ENCODE data around the gene ALDH3B2. TPM values are rescaled to one million over a fixed set of nuclear protein-coding genes. Genes with fewer than 3 reads are reported as not detected.
"Not testable (repeated sequence)": the region's sequence is repeated elsewhere in the genome, so short reads cannot be mapped to it uniquely, and the experiment has no call there.

The ALDH3B2 gene
- total RNA-seq, 1 experiment from 2014 or later = not detected

- in situ Hi-C loops (cut with HindIII; ENCODE audit: low pct_unique_long_range_greater_than_20kb, low sequenced_read_pairs); H3K27ac ChIP-seq (ENCODE audit: low read length); POLR2A ChIA-PET; H3K36me3 ChIP-seq (ENCODE audit: control insufficient read depth, insufficient read depth, low read length); H3K27me3 ChIP-seq (ENCODE audit: control insufficient read depth, insufficient read depth, low read length); BruUV-seq (replicated peaks); ATAC-seq; intact Hi-C loops (cut with micrococcal nuclease; ENCODE audit: unreplicated experiment); H3K9me3 ChIP-seq (ENCODE audit: control insufficient read depth, insufficient read depth, low read depth, low read length); H3K4me1 ChIP-seq (ENCODE audit: control insufficient read depth, insufficient read depth, low read length); H3K4me3 ChIP-seq (ENCODE audit: low read depth in 2 of 2, low read length in 2 of 2); DNase-seq (ENCODE audit: low read depth, low spot score): not testable (repeated sequence)
- CTCF ChIA-PET = interaction anchor here (0.7 kb wide), 1 partner anchor 52 kb away, joined by 3 read pairs; no protein-coding TSS in a partner anchor
These were observed 53.8 kb downstream of the ALDH3B2 start for GRCh38 chr11:67620621-67621020.

DNA sequence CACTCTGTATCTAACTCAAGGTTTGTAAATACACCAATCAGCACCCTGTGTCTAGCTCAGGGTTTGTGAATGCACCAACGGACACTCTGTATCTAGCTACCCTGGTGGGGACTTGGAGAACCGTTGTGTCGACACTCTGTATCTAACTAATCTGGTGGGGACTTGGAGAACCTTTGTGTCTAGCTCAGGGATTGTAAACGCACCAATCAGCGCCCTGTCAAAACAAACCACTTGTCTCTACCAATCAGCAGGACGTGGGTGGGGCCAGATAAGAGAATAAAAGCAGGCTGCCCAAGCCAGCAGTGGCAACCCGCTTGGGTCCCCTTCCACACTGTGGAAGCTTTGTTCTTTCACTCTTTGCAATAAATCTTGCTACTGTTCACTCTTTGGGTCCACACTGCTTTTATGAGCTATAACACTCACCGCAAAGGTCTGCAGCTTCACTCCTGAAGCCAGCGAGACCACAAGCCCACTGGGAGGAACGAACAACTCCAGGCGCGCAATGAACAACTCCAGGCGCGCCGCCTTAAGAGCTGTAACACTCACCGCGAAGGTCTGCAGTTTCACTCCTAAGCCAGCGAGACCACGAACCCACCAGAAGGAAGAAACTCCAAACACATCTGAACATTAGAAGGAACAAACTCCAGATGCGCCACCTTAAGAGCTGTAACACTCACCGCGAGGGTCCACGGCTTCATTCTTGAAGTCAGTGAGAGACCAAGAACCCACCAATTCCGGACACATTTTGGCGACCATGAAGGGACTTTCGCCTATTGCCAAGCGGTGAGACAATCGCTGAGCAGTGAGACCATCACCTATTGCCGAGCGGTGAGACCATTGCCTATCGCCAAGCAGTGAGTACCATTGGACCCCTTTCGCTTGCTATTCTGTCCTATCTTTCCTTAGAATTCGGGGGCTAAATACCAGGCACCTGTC is 54.5 kb downstream of the ALDH3B2 start:
- H3K9me3 ChIP-seq (ENCODE audit: control insufficient read depth, insufficient read depth, low read depth, low read length); intact Hi-C loops (cut with micrococcal nuclease; ENCODE audit: unreplicated experiment); H3K27ac ChIP-seq (ENCODE audit: low read length); BruUV-seq (replicated peaks); ATAC-seq; H3K27me3 ChIP-seq (ENCODE audit: control insufficient read depth, insufficient read depth, low read length); H3K4me1 ChIP-seq (ENCODE audit: control insufficient read depth, insufficient read depth, low read length); in situ Hi-C loops (cut with HindIII; ENCODE audit: low pct_unique_long_range_greater_than_20kb, low sequenced_read_pairs); H3K36me3 ChIP-seq (ENCODE audit: control insufficient read depth, insufficient read depth, low read length); DNase-seq (ENCODE audit: low read depth, low spot score); H3K4me3 ChIP-seq (ENCODE audit: low read depth in 2 of 2, low read length in 2 of 2); POLR2A ChIA-PET: not testable (repeated sequence)
- CTCF ChIA-PET = interaction anchor here (0.6 to 0.7 kb wide), 2 partner anchors 11 to 52 kb away, joined by 3 read pairs; no protein-coding TSS in a partner anchor

- in situ Hi-C loops (cut with HindIII; ENCODE audit: low pct_unique_long_range_greater_than_20kb, low sequenced_read_pairs); BruUV-seq (replicated peaks); ATAC-seq; H3K27ac ChIP-seq (ENCODE audit: low read length); intact Hi-C loops (cut with micrococcal nuclease; ENCODE audit: unreplicated experiment); H3K9me3 ChIP-seq (ENCODE audit: control insufficient read depth, insufficient read depth, low read depth, low read length); H3K4me3 ChIP-seq (ENCODE audit: low read depth in 2 of 2, low read length in 2 of 2); H3K4me1 ChIP-seq (ENCODE audit: control insufficient read depth, insufficient read depth, low read length); DNase-seq (ENCODE audit: low read depth, low spot score); H3K27me3 ChIP-seq (ENCODE audit: control insufficient read depth, insufficient read depth, low read length); H3K36me3 ChIP-seq (ENCODE audit: control insufficient read depth, insufficient read depth, low read length); POLR2A ChIA-PET: not testable (repeated sequence)
- CTCF ChIA-PET = interaction anchor here (0.6 kb wide), 1 partner anchor 12 kb away, joined by 3 read pairs; no protein-coding TSS in a partner anchor
These were observed 55.3 kb downstream of the ALDH3B2 start for GRCh38 chr11:67618901-67619659.

- H3K4me3 ChIP-seq (ENCODE audit: low read depth in 2 of 2, low read length in 2 of 2) = no peak overlapping the region
- H3K36me3 ChIP-seq (ENCODE audit: control insufficient read depth, insufficient read depth, low read length) = no peaks in the 10 kb centered on the region
- ATAC-seq (no peak), DNase-seq (ENCODE audit: low read depth, low spot score) (no peak)
- TF ChIP-seq, protein P1, sequence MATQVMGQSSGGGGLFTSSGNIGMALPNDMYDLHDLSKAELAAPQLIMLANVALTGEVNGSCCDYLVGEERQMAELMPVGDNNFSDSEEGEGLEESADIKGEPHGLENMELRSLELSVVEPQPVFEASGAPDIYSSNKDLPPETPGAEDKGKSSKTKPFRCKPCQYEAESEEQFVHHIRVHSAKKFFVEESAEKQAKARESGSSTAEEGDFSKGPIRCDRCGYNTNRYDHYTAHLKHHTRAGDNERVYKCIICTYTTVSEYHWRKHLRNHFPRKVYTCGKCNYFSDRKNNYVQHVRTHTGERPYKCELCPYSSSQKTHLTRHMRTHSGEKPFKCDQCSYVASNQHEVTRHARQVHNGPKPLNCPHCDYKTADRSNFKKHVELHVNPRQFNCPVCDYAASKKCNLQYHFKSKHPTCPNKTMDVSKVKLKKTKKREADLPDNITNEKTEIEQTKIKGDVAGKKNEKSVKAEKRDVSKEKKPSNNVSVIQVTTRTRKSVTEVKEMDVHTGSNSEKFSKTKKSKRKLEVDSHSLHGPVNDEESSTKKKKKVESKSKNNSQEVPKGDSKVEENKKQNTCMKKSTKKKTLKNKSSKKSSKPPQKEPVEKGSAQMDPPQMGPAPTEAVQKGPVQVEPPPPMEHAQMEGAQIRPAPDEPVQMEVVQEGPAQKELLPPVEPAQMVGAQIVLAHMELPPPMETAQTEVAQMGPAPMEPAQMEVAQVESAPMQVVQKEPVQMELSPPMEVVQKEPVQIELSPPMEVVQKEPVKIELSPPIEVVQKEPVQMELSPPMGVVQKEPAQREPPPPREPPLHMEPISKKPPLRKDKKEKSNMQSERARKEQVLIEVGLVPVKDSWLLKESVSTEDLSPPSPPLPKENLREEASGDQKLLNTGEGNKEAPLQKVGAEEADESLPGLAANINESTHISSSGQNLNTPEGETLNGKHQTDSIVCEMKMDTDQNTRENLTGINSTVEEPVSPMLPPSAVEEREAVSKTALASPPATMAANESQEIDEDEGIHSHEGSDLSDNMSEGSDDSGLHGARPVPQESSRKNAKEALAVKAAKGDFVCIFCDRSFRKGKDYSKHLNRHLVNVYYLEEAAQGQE (IDR thresholded peaks at IDR 0.05; ENCODE audit: insufficient read depth in 1 of 2, low read depth in 2 of 2, low read length in 1 of 2) = no peak
- TF ChIP-seq POLR2AphosphoS5 (IDR thresholded peaks at IDR 0.05; ENCODE audit: low read depth, low read length) (no peak), TCF7L2 (IDR thresholded peaks at IDR 0.05; ENCODE audit: low read depth, low read length) (no peak), SIN3A (IDR thresholded peaks at IDR 0.05; ENCODE audit: borderline replicate concordance, insufficient read depth, low read depth, low read length) (no peak)
- TF ChIP-seq, protein P2, sequence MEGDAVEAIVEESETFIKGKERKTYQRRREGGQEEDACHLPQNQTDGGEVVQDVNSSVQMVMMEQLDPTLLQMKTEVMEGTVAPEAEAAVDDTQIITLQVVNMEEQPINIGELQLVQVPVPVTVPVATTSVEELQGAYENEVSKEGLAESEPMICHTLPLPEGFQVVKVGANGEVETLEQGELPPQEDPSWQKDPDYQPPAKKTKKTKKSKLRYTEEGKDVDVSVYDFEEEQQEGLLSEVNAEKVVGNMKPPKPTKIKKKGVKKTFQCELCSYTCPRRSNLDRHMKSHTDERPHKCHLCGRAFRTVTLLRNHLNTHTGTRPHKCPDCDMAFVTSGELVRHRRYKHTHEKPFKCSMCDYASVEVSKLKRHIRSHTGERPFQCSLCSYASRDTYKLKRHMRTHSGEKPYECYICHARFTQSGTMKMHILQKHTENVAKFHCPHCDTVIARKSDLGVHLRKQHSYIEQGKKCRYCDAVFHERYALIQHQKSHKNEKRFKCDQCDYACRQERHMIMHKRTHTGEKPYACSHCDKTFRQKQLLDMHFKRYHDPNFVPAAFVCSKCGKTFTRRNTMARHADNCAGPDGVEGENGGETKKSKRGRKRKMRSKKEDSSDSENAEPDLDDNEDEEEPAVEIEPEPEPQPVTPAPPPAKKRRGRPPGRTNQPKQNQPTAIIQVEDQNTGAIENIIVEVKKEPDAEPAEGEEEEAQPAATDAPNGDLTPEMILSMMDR (IDR thresholded peaks at IDR 0.05) = no peak
- no peaks in the 10 kb centered on the region for H3K27me3 ChIP-seq (ENCODE audit: control insufficient read depth, insufficient read depth, low read length)
- no peaks in the 10 kb centered on the region for H3K9me3 ChIP-seq (ENCODE audit: control insufficient read depth, insufficient read depth, low read depth, low read length)
- CTCF ChIA-PET = no interaction called here
- no peak overlapping the region for H3K27ac ChIP-seq (ENCODE audit: low read length)
- peaks cover 11% of the 10 kb centered on the region for H3K4me1 ChIP-seq (ENCODE audit: control insufficient read depth, insufficient read depth, low read length)
- in situ Hi-C loops (cut with HindIII; ENCODE audit: low pct_unique_long_range_greater_than_20kb, low sequenced_read_pairs) (no loop called here), intact Hi-C loops (cut with micrococcal nuclease; ENCODE audit: unreplicated experiment) (no loop called here)
- POLR2A ChIA-PET = no interaction called here
- no TSS peak for BruUV-seq (replicated peaks)
These were observed 57.0 kb downstream of the ALDH3B2 start for GRCh38 chr11:67617243-67617953.

Measured in Panc1 (cell line).